ENCODE measurements around the gene CACNA1B. TPM values are rescaled to one million over a fixed set of nuclear protein-coding genes. Genes with fewer than 3 reads are reported as not detected.

Gene CACNA1B
- total RNA-seq, 1 donor from 2014 or later = 0.13 TPM

DNA sequence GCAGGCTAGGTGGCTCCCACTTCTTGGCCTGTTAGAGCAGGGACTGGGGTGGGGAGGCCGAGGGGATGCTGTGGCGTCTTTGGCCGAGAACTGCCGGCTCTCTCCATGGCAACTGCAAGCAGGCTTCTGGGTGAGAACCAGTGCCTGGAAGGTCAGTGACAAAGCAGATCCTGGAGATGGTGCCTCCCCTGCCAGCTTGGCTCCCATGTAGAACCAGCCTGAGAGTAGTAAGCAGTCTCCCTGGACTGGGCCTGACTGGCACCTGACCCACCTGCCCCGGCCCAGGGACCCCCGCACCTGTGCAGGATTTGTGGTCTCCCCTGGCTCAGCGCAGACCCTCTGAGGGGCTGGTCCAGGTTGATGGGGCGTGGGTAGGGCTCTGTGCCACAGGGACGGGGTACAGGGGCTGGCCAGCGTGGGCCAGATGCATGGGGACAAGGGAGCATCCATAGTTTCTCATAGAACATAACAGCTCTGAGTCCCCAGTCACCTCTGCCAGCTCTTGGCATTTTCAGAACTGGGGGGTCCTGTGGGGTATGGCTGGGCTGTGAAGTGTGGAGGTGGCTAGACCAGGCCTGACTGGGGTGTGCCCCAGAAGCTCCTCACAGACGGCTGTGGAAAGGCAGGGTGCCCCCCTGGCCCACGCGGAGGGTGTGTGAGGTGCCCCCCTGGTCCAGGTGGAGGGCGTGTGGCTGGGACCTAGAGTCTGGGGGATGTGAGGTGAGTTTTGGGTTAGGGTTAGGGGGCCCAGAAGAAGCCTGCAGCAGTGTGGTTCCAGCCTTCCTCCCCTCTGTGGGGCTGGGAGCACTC is 22.2 kb downstream of the CACNA1B start:
- Mint-ChIP-seq H3K9me3 (ENCODE audit: unreplicated experiment) (peaks cover 8% of the 10 kb centered on the region), H3K27me3 (ENCODE audit: unreplicated experiment) (peaks cover 3% of the 10 kb centered on the region), H3K4me3 (ENCODE audit: unreplicated experiment) (no peak overlapping the region), H3K36me3 (ENCODE audit: unreplicated experiment) (no peaks in the 10 kb centered on the region), H3K4me1 (ENCODE audit: unreplicated experiment) (no peaks in the 10 kb centered on the region), H3K27ac (ENCODE audit: unreplicated experiment) (no peak overlapping the region)
- TF ChIP-seq, protein P1, sequence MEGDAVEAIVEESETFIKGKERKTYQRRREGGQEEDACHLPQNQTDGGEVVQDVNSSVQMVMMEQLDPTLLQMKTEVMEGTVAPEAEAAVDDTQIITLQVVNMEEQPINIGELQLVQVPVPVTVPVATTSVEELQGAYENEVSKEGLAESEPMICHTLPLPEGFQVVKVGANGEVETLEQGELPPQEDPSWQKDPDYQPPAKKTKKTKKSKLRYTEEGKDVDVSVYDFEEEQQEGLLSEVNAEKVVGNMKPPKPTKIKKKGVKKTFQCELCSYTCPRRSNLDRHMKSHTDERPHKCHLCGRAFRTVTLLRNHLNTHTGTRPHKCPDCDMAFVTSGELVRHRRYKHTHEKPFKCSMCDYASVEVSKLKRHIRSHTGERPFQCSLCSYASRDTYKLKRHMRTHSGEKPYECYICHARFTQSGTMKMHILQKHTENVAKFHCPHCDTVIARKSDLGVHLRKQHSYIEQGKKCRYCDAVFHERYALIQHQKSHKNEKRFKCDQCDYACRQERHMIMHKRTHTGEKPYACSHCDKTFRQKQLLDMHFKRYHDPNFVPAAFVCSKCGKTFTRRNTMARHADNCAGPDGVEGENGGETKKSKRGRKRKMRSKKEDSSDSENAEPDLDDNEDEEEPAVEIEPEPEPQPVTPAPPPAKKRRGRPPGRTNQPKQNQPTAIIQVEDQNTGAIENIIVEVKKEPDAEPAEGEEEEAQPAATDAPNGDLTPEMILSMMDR (IDR thresholded peaks at IDR 0.05) = no peak
- no peak for DNase-seq (ENCODE audit: extremely low spot score, unreplicated experiment)

DNA sequence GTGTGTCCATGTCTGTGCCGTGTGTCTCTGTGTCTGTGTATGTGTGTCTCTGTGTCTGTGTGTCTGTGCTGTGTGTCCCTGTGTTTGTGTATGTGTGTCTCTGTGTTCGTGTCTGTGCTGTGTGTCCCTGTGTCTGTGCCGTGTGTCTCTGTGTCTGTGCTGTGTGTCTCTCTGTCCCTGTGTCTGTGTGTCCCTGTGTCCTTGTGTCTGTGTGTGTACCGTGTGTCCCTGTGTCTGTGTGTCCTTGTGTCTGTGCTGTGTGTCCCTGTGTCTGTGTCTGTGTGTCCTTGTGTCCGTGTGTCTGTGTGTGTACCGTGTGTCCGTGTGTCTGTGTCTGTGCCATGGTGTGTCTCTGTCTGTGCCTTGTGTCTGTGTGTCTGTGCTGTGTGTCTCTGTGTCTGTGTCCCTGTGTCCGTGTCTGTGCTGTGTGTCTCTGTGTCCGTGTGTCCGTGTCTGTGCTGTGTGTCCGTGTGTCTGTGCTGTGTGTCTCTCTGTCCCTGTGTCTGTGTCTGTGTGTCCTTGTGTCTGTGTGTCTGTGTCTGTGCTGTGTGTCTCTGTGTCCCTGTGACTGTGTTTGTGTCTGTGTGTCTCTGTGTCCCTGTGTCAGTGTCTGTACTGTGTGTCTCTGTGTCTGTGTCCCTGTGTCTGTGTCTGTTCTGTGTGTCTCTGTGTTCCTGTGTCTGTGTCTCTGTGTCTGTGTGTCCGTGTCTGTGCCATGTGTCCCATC is 23.2 kb downstream of the CACNA1B start:
- no peak for DNase-seq (ENCODE audit: extremely low spot score, unreplicated experiment)
- no peaks in the 10 kb centered on the region for H3K36me3 Mint-ChIP-seq (ENCODE audit: unreplicated experiment)
- no peaks in the 10 kb centered on the region for H3K4me1 Mint-ChIP-seq (ENCODE audit: unreplicated experiment)
- H3K27me3 Mint-ChIP-seq (ENCODE audit: unreplicated experiment) = peaks cover under 1% of the 10 kb centered on the region
- H3K9me3 Mint-ChIP-seq (ENCODE audit: unreplicated experiment) = peaks cover 8% of the 10 kb centered on the region
- no peak overlapping the region for H3K4me3 Mint-ChIP-seq (ENCODE audit: unreplicated experiment)
- no peak overlapping the region for H3K27ac Mint-ChIP-seq (ENCODE audit: unreplicated experiment)
- TF ChIP-seq, protein P1 (IDR thresholded peaks at IDR 0.05) = no peak

DNA sequence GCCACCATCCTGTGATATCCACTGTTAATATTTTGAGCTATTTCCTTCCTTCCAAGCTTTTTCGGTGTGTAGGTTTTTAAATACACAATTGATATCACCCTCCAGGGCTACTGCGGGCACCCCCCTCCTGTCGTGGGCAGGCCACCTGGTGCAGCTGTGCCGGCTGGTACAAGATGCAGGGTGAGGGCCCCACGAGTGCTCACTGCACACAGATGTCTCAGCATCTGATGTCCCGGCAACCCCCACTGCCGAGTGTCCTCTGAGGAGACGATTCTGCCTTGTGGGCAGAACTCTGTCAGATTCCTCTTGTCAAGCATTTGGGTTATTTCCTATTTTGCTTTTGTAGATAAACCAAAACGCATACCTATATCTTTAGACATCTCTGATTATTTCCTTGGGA is 25.1 kb downstream of the CACNA1B start:
- H3K4me3 Mint-ChIP-seq (ENCODE audit: unreplicated experiment) = no peak overlapping the region
- no peaks in the 10 kb centered on the region for H3K4me1 Mint-ChIP-seq (ENCODE audit: unreplicated experiment)
- H3K36me3 Mint-ChIP-seq (ENCODE audit: unreplicated experiment) = no peaks in the 10 kb centered on the region
- no peak overlapping the region for H3K27ac Mint-ChIP-seq (ENCODE audit: unreplicated experiment)
- TF ChIP-seq, protein P1 (IDR thresholded peaks at IDR 0.05) = no peak
- peaks cover 8% of the 10 kb centered on the region for H3K9me3 Mint-ChIP-seq (ENCODE audit: unreplicated experiment)
- H3K27me3 Mint-ChIP-seq (ENCODE audit: unreplicated experiment) = no peaks in the 10 kb centered on the region
- no peak for DNase-seq (ENCODE audit: extremely low spot score, unreplicated experiment)

DNA sequence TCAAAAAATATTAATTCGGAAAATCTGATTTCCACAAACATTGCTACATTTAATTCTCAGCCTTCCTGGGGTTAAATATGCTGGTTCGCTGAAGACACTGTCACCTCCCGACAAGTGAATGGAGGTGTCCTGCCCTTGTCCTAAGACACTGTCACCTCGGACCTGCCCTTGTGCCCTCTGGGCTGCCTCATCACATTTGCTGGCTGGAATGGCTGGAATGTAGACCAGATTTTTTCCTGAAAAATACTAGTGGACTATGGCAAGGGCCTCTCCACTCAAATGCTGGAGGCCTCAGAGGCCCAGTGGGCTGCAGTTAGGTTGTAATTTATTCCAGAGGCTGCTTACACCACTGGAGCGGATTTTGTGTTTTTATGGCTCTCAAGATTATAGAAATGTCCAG is 28.2 kb downstream of the CACNA1B start:
- DNase-seq (ENCODE audit: extremely low spot score, unreplicated experiment) = no peak
- TF ChIP-seq, protein P1 (IDR thresholded peaks at IDR 0.05) = no peak
- Mint-ChIP-seq H3K36me3 (ENCODE audit: unreplicated experiment) (no peaks in the 10 kb centered on the region), H3K27ac (ENCODE audit: unreplicated experiment) (no peak overlapping the region), H3K27me3 (ENCODE audit: unreplicated experiment) (no peaks in the 10 kb centered on the region), H3K4me1 (ENCODE audit: unreplicated experiment) (no peaks in the 10 kb centered on the region), H3K9me3 (ENCODE audit: unreplicated experiment) (peaks cover 8% of the 10 kb centered on the region), H3K4me3 (ENCODE audit: unreplicated experiment) (no peak overlapping the region)

DNA sequence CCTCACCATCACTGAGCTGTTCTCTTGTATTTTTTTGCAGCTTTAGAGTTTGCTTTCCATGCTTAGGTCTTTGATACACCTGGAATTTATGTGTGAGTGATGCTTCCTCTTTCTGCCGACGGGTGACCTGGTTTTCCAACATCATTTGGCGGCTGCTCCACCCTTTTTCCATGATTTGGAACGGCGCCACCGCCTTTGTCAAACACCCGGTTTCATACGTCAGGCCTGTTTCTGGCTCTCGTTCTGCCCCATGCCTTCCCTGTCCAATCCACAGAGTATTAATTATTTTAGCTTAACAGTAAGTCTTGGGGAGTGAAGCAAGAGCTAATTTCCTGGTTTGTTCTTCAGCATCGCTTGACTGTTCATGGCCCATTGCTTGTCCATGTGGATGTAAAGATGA is 30.2 kb downstream of the CACNA1B start:
- no peak overlapping the region for H3K4me3 Mint-ChIP-seq (ENCODE audit: unreplicated experiment)
- no peaks in the 10 kb centered on the region for H3K27me3 Mint-ChIP-seq (ENCODE audit: unreplicated experiment)
- H3K9me3 Mint-ChIP-seq (ENCODE audit: unreplicated experiment) = peaks cover under 1% of the 10 kb centered on the region
- no peak overlapping the region for H3K27ac Mint-ChIP-seq (ENCODE audit: unreplicated experiment)
- DNase-seq (ENCODE audit: extremely low spot score, unreplicated experiment) = no peak
- H3K36me3 Mint-ChIP-seq (ENCODE audit: unreplicated experiment) = no peaks in the 10 kb centered on the region
- no peaks in the 10 kb centered on the region for H3K4me1 Mint-ChIP-seq (ENCODE audit: unreplicated experiment)
- TF ChIP-seq, protein P1 (IDR thresholded peaks at IDR 0.05) = no peak

All from osteocyte (in vitro differentiated cells).